Measurements from ENCODE around the gene CXXC1. TPM values are rescaled to one million over a fixed set of nuclear protein-coding genes. Genes with fewer than 3 reads are reported as not detected.
"Not testable (repeated sequence)": the region's sequence is repeated elsewhere in the genome, so short reads cannot be mapped to it uniquely, and the experiment has no call there.

CXXC1 gene
- total RNA-seq, 4 donors from 2014 or later, result 85.6 to 261 (median 130) TPM

DNA sequence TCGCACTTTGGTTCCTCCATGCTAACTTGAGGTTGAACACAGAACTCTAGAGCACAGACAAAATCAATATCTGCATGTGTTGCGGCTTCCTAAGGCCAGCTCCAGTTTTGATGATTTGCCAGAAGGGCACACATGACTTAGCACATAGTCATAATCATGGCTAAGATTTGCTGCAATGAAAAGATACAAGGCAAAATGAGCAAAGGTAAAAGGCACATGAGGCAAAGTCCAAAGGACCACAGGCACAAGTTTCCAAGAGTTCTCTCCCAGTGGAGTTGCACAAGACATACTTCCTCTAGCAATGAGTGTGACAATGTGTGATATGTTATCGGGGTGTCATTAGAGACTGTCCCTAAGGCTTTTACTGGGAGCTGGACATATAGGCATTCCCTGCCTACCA is 24.2 kb upstream of the CXXC1 start:
- Histone ChIP-seq H3K27me3 (no peaks in the 10 kb centered on the region), H3K4me1 (no peaks in the 10 kb centered on the region), H3K36me3 (no peaks in the 10 kb centered on the region), H3K9me3 (no peaks in the 10 kb centered on the region), H3K27ac (no peak overlapping the region), H3K4me3 (no peak overlapping the region)
- TF ChIP-seq POLR2A (IDR thresholded peaks at IDR 0.05), result no peak
- TF ChIP-seq CTCF (IDR thresholded peaks at IDR 0.05), result no peak
- no peak for DNase-seq

DNA sequence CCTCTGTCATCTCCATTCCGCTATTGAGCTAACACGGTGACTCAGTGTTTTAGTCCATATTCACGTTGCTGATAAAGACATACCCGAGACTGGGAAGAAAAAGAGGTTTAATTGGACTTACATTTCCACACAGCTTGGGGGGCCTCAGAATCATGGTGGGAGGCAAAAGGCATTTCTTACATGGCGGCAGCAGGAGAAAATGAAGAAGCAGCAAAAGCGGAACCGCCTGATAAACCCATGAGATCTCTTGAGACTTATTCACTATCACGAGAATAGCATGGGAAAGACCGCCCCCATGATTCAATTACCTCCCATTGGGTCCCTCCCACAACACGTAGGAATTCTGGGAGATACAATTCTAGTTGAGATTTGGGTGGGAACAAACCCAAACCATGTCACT is 22.6 kb upstream of the CXXC1 start:
- Histone ChIP-seq H3K9me3 (no peaks in the 10 kb centered on the region), H3K27me3 (no peaks in the 10 kb centered on the region), H3K4me3 (no peak overlapping the region), H3K36me3 (no peaks in the 10 kb centered on the region), H3K4me1 (no peaks in the 10 kb centered on the region), H3K27ac (no peak overlapping the region)
- no peak for DNase-seq
- TF ChIP-seq CTCF (IDR thresholded peaks at IDR 0.05) (no peak), POLR2A (IDR thresholded peaks at IDR 0.05) (no peak)

GRCh38 chr18:50308851-50309250 is 21.4 kb upstream of the CXXC1 start:
- not testable (repeated sequence) for H3K36me3 ChIP-seq, H3K9me3 ChIP-seq, H3K27me3 ChIP-seq, H3K4me1 ChIP-seq, H3K4me3 ChIP-seq, DNase-seq, H3K27ac ChIP-seq

DNA sequence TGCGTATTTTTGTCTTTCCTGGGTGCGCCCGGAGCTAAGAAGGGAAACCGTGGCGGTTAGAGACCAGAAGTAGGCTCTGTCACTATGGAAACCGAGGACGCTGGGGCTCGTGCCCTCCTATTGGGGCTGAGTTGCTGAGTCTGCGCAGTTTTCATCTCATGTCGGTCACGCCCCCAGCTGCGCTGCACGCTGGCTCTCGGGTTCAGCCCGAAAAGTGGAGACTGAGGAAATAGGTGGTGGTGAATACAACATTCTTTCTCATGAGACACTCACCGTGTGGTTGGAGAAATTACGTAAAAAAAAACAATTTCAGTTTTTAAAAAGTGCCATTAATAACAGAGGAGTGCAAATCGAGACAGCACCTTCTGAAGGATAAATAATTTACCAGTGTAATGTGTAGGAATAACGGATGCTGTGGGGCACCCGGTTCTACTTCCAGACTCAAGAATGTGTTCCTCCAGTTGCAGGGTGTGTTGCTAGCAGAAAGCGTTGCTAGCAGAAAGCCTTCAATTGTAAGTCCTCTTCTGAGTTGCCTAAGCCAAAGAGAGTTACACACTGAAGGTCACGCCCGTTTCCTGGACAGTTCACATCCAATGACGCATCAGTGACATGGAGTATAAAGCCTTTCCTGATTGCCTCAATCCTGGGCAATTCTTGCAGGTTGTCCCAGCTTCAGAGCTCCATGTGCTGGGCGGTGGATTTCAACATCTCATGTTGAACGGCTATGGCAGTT is 20.4 kb upstream of the CXXC1 start:
- peak overlapping the region in 2 of 4 donors; percentile 17 to 50 for H3K27ac ChIP-seq
- peak; percentile 81 to 97 (median 89) for DNase-seq
- H3K27me3 ChIP-seq, result no peaks in the 10 kb centered on the region
- H3K9me3 ChIP-seq, result no peaks in the 10 kb centered on the region
- TF ChIP-seq POLR2A (IDR thresholded peaks at IDR 0.05) (no peak), CTCF (IDR thresholded peaks at IDR 0.05) (no peak)
- no peaks in the 10 kb centered on the region for H3K4me1 ChIP-seq
- H3K4me3 ChIP-seq, result peak overlapping the region; percentile 31 to 50 (median 42)
- no peaks in the 10 kb centered on the region for H3K36me3 ChIP-seq

DNA sequence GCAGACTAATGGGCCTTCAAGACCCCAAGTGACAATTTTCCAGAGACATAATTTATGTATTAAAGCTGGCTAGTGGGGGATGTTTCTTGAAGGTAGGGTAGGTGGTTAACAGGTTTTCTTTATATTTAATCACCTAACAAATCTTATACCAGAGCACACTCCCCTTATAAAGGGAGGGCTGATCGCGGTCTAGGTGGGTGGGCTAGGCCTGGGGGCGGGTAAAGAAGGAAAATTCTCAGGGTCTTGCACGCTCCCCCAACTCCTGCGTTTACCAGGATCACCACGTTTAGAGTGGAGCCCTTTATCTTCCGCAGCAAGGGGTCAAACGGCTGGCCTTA is 19.9 kb upstream of the CXXC1 start:
- Histone ChIP-seq H3K4me1 (no peaks in the 10 kb centered on the region), H3K36me3 (no peaks in the 10 kb centered on the region), H3K9me3 (no peaks in the 10 kb centered on the region), H3K27ac (peak overlapping the region in 2 of 4 donors; percentile 17 to 50), H3K4me3 (peak overlapping the region; percentile 31 to 50 (median 42)), H3K27me3 (no peaks in the 10 kb centered on the region)
- TF ChIP-seq POLR2A (IDR thresholded peaks at IDR 0.05) (no peak), CTCF (IDR thresholded peaks at IDR 0.05) (no peak)
- DNase-seq, result no peak

DNA sequence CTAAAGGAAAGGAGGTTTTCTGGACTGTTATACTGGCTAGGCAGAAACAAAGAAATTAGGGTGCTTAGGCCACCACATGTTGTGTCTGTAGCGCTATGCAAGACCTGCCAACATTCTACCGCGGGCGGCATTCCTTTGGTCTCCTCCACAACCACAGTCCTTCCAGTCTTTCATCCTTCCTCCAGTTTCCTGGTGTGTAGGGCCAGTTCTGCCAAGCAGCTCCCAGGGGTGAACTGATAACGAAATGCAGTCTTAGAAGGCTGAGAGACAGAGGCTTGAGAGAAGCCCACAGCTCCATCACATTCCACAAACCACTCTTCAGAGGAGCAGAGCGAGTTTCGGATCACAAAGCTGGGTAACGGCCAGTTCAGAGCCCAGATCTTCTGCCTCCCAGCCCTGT is 19.5 kb upstream of the CXXC1 start:
- no peak for DNase-seq
- no peak for TF ChIP-seq CTCF (IDR thresholded peaks at IDR 0.05)
- TF ChIP-seq POLR2A (IDR thresholded peaks at IDR 0.05), result no peak
- H3K27me3 ChIP-seq, result no peaks in the 10 kb centered on the region
- H3K4me1 ChIP-seq, result no peaks in the 10 kb centered on the region
- H3K36me3 ChIP-seq, result no peaks in the 10 kb centered on the region
- H3K9me3 ChIP-seq, result no peaks in the 10 kb centered on the region
- no peak overlapping the region for H3K27ac ChIP-seq
- H3K4me3 ChIP-seq, result peak overlapping the region in 1 of 4 donors; percentile 50

Measured in Peyer's patch (tissue), 4 donors.